ENCODE measurements around the gene PMF1.

Gene PMF1

DNA sequence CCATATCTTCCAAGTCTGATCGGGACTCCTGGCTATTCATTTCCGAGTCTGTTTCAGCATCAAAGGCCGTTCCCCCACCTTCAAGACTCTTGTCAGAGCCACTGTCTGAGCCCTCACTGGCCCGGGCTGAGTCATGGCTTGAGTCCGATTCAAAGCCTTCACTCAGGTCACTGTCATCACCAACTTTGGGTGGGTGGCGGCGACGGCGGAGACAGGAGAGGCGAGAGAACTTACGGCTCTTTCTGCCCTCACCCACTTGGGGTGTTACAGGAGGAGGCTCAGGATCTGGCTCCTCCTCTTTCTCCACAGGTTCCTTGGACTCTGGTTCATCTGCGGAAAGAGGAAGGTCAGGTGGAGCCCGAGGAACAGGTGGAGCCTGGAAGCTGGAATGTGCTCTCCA is 53.2 kb downstream of the PMF1 start:
- no peak for DNase-seq (ENCODE audit: low spot score)

- DNase-seq (ENCODE audit: low spot score) = no peak
These were observed 55.5 kb downstream of the PMF1 start for GRCh38 chr1:156268336-156268735.

DNA sequence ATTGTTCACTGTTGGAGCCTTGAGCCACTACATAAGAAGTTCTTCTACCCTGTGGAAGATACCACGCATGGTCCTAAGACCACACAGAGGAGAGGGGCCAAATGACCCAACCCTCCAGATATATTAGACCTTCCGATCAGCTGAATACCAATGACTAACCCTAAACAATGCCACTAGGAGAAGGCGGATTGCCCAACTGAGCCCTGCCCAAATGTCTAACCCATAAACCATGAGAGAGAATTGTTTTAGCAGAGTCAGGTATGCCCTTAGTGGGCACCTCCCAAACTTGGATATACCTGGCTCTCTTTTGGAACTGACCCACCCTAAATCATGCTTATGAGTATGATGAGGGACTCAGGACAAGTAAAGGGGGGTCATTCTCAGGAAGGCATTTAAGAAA is 57.5 kb downstream of the PMF1 start:
- no peak for DNase-seq (ENCODE audit: low spot score)

DNA sequence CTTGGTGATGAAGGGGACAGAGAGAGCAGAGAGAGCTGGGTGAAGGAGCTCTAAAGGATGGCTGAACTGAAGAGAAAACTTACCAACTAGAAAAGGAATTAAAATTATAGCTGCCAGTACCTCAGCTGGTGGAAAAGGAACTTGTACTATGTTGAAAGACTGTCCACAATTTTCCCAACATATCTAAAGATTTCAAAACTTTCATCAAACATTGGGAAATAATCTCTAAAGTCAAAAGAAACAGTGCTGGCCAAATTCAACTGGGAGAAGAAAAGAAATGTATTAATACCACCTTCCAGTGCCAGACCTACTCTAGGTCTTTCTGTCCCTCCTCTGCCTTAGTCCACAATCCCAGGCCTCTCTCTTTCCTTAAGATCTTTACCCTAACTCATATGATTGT is 63.7 kb downstream of the PMF1 start:
- DNase-seq (ENCODE audit: low spot score) = no peak

DNA sequence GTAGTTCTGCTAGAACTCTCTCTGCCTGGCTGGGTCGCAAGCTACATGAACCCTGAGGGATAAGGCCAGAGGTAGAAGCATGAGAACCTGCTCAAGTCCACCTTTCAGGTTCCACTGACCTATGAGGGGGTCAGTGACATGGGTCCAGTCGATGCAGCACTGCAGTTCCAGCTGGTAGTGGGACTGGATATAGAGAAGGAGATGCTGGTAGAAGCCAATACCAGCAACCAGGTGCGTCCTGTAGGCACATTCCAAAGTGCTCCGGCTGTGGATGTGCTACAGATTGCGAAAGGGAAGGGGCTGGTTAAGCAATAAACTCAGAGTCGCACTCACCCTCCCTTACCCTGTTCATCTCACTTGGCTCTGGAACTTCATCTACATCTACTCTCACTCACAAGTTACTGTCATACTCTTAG is 64.2 kb downstream of the PMF1 start:
- DNase-seq (ENCODE audit: low spot score) = no peak

DNA sequence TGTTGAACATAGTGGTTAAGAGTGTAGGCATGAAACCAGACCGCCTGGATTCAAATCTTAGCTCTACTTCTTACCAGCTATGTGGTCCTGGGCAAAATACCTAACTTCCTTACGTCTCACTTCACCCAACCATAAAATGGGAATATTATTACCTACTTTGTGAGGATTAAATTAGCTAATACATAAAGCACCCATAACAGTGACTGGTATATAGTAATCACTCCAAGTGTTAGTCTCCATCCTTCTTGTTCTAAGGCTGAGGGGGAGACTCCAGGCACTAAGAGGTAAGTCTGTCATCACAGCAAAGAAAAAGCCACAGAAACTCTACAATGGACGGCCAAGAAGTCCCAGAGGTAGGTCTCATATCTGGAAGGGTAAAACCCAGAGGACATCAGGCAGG is 67.0 kb downstream of the PMF1 start:
- DNase-seq (ENCODE audit: low spot score) = no peak

DNA sequence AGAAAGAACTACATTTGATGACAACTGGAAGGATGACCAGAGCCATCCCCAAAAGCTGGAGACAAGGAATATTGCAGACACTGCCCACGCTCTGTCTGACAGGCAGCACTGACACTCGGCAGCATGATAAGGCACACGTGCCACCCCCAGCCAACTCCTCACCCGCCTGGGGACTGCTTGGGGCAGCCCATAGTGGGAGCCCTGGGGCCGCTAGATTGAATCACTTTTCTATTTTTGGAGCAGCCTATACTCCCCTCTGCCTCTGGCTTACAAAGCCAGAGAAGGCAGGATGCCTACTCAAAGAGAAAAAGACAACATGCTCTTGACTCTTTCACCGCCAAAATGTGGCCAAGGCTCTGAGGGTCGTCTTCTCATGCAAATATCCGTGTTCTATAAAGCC is 68.5 kb downstream of the PMF1 start:
- peak; percentile 13 for DNase-seq (ENCODE audit: low spot score)

DNA sequence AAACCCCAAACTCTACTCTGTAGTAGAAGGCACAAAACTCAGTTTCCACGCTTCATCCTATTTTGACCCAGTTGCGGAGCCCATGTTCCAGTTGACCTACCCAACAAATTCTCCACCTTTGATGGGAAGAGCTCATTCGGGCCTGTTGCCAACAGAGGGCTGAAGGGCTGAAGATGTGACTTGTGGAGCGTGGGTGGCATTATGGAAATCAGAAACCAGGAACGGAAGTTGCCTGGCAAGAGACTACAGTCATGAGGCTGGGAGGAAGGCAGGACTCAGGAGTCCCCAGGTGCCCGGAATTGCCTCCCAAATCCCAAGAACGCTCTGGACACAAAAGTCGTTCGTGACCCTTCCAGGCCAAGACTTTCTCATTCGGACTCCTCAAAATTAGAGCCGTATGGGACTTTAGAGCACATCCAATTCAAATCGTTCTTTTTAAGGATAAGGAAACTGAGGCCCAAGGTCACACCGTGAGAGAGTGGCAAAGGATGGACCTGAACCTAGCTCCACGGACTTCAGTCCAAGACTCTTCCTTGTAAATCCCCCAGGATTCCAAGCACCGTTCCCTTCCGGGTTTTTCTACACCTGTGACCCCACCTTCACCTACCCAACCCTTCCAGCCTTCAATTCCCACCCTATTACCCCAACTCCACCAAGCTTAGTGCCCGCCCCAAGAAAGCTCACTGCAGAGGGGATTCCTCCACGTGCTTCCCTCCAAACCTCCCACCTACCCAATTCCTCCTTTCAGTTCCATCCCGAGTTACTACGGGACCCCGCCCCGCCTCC is 69.1 kb downstream of the PMF1 start:
- no peak for DNase-seq (ENCODE audit: low spot score)

GRCh38 chr1:156282479-156283222 is 69.8 kb downstream of the PMF1 start, which contains the start of gene SMG5:
SMG5 (minus strand) TSS chr1:156282825; CDS start chr1:156282680, 145 bp downstream.
- peak; percentile 98 for DNase-seq (ENCODE audit: low spot score)

DNA sequence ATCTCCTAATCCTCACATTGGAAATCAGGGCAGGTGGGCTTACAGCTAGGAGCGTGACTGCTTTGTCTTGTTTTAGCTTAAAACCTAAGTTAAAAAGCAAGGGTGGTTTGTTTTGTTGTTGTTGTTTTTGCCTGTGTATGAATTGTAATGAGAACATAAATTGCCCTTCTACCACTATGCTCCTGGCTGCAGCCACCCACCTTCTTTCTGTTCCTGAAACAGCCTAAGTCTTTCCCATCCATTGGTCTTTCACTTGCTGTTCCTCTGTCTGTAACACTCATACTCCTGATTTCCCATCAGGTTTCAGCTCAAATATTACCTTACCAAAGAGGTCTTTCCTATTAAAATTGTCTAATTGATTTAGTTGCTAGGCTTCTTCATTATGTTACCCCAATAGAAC is 70.7 kb downstream of the PMF1 start:
- DNase-seq (ENCODE audit: low spot score) = no peak

DNA sequence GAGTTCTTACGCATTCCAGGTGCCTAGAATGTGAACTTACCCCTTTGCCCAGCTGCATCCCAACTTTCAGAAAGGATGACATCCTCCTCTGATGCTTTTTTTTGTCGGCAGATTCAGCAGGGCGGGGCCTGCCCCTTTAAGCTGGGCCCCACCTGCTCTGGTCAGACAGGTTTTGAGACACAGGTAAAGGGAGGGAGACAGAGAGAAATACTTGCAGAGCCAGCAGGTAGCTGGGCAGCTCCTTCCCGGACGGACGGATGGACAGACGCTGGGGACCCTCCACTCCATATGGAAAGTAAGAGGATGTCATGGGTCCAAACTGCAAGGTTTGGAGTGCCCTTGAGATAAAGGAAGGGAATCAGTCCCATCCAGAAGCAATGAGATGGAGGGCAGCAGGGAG is 71.3 kb downstream of the PMF1 start, which contains the start of gene TMEM79:
TMEM79 (plus strand) TSS at position 214 of the 400 bp plus-strand sequence. CDS start 902 bp downstream, outside the sequence.
- no peak for DNase-seq (ENCODE audit: low spot score)

GRCh38 chr1:156284757-156285156 is 72.0 kb downstream of the PMF1 start:
- no peak for DNase-seq (ENCODE audit: low spot score)

GRCh38 chr1:156285437-156285836 is 72.6 kb downstream of the PMF1 start:
- no peak for DNase-seq (ENCODE audit: low spot score)

DNA sequence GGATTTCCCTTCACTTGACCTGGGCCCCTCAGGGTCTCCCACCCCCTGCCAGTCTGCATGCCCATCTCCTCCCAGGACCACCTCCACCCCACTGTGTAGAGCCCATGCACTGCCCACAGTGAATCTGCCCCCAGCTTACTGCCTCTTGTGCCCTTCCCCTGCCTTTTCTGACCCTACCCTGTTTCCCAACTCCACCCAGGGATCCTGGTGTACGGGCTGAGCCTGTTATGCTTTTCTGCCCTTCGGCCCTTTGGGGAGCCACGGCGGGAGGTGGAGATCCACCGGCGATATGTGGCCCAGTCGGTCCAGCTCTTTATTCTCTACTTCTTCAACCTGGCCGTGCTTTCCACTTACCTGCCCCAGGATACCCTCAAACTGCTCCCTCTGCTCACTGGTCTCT is 73.3 kb downstream of the PMF1 start:
- no peak for DNase-seq (ENCODE audit: low spot score)
